H9 (cell line): Measurements from ENCODE around the gene LRP10. TPM values are rescaled to one million over a fixed set of nuclear protein-coding genes. Genes with fewer than 3 reads are reported as not detected.

Source experiments
- DNase-seq: peaks from one replicate; pipeline ENCODE4 v3.0.0-alpha.2; 2017
- H2AFZ ChIP-seq: one replicate; pipeline ENCODE4 v1.6.1; 2013; ENCODE audit warnings: mild to moderate bottlenecking, low read length, control low read depth, moderate library complexity
- H2AK5ac ChIP-seq: 2 replicates; pipeline ENCODE4 v1.6.1; 2013; ENCODE audit warnings: low read length, control low read depth, mixed read lengths; ENCODE audit not compliant: insufficient read length
- H2BK120ac ChIP-seq: one replicate; pipeline ENCODE4 v1.6.1; 2013; ENCODE audit warnings: low read depth, mild to moderate bottlenecking, low read length, control low read depth, inconsistent platforms; ENCODE audit not compliant: poor library complexity, severe bottlenecking
- H2BK12ac ChIP-seq: 2 replicates; pipeline ENCODE4 v1.6.1; 2013; ENCODE audit warnings: low read length, control low read depth, mixed read lengths, low read depth; ENCODE audit not compliant: insufficient read length
- H2BK15ac ChIP-seq: 2 replicates; pipeline ENCODE4 v1.6.1; 2013; ENCODE audit warnings: low read depth, low read length, control low read depth
- H2BK20ac ChIP-seq: one replicate; pipeline ENCODE4 v1.6.1; 2013; ENCODE audit warnings: low read depth, mild to moderate bottlenecking, low read length, control low read depth, inconsistent platforms; ENCODE audit not compliant: poor library complexity, severe bottlenecking
- H2BK5ac ChIP-seq: 2 replicates; pipeline ENCODE4 v1.6.1; 2013; ENCODE audit warnings: low read length, control low read depth, mixed read lengths; ENCODE audit not compliant: insufficient read length
- H3K14ac ChIP-seq: 2 replicates; pipeline ENCODE4 v1.6.1; 2013; ENCODE audit warnings: low read length, control low read depth; ENCODE audit not compliant: insufficient read depth
- H3K18ac ChIP-seq: 2 replicates; pipeline ENCODE4 v1.6.1; 2013; ENCODE audit warnings: low read depth, mild to moderate bottlenecking, mixed read lengths, low read length, control low read depth; ENCODE audit not compliant: insufficient read length
- H3K23ac ChIP-seq: 2 replicates; pipeline ENCODE4 v1.6.1; 2013; ENCODE audit warnings: low read length, control low read depth, mixed read lengths, low read depth; ENCODE audit not compliant: insufficient read length
- H3K23me2 ChIP-seq: 2 replicates; pipeline ENCODE4 v1.6.1; 2013; ENCODE audit warnings: low read depth, mild to moderate bottlenecking, mixed read lengths, low read length, control low read depth; ENCODE audit not compliant: insufficient read length, poor library complexity, severe bottlenecking
- H3K27ac ChIP-seq: 2 replicates; pipeline ENCODE4 v1.5.1; 2013; ENCODE audit warnings: low read length, control low read depth, mixed read lengths, low read depth; ENCODE audit not compliant: insufficient read length
- H3K27me3 ChIP-seq: 2 replicates; pipeline ENCODE4 v1.6.1; 2013; ENCODE audit warnings: low read length, control low read depth, inconsistent platforms; ENCODE audit not compliant: insufficient read depth
- H3K4ac ChIP-seq: 2 replicates; pipeline ENCODE4 v1.6.1; 2013; ENCODE audit warnings: low read depth, mild to moderate bottlenecking, control low read depth, inconsistent platforms, low read length, moderate library complexity
- H3K4me1 ChIP-seq: 2 replicates; pipeline ENCODE4 v1.6.1; 2013; ENCODE audit warnings: low read length, control low read depth, inconsistent platforms; ENCODE audit not compliant: insufficient read depth
- H3K4me2 ChIP-seq: 2 replicates; pipeline ENCODE4 v1.6.1; 2013; ENCODE audit warnings: low read length, control low read depth, mixed read lengths; ENCODE audit not compliant: insufficient read length, insufficient read depth
- H3K56ac ChIP-seq: 2 replicates; pipeline ENCODE4 v1.6.1; 2013; ENCODE audit warnings: low read depth, mild to moderate bottlenecking, mixed read lengths, low read length, control low read depth; ENCODE audit not compliant: insufficient read length
- H3K79me1 ChIP-seq: 2 replicates; pipeline ENCODE4 v1.6.1; 2013; ENCODE audit warnings: low read depth, mild to moderate bottlenecking, moderate library complexity, low read length, control low read depth, inconsistent platforms; ENCODE audit not compliant: insufficient read depth, poor library complexity, severe bottlenecking
- H3K79me2 ChIP-seq: 2 replicates; pipeline ENCODE4 v1.6.1; 2013; ENCODE audit warnings: low read length, control low read depth, inconsistent platforms; ENCODE audit not compliant: insufficient read depth
- H3K9ac ChIP-seq: 2 replicates; pipeline ENCODE4 v1.6.1; 2013; ENCODE audit warnings: low read length, control low read depth, mixed read lengths; ENCODE audit not compliant: insufficient read length; ENCODE audit errors: extremely low read depth
- H3K9me3 ChIP-seq: one replicate; pipeline ENCODE4 v1.6.1; 2013; ENCODE audit warnings: low read depth, low read length, inconsistent platforms; ENCODE audit not compliant: control insufficient read depth
- H3T11ph ChIP-seq: one replicate; pipeline ENCODE4 v1.6.1; 2013; ENCODE audit warnings: mild to moderate bottlenecking, low read length, control low read depth, inconsistent platforms
- H4K20me1 ChIP-seq: one replicate; pipeline ENCODE4 v1.6.1; 2013; ENCODE audit not compliant: control insufficient read depth, insufficient read length, insufficient read depth
- H4K5ac ChIP-seq: 2 replicates; pipeline ENCODE4 v1.6.1; 2013; ENCODE audit warnings: low read depth, mild to moderate bottlenecking, mixed read lengths, low read length, control low read depth; ENCODE audit not compliant: insufficient read length
- H4K8ac ChIP-seq: replicated peaks from 2 replicates; pipeline ENCODE4 v1.6.1; 2013; ENCODE audit warnings: low read length, control low read depth, mixed read lengths, low read depth; ENCODE audit not compliant: insufficient read length
- H4K91ac ChIP-seq: 2 replicates; pipeline ENCODE4 v1.6.1; 2013; ENCODE audit warnings: low read depth, mild to moderate bottlenecking, moderate library complexity, mixed read lengths, low read length, control low read depth; ENCODE audit not compliant: insufficient read length
- H3K27ac Mint-ChIP-seq, 3 experiments: 2 replicates in 2 of 3; 3 replicates in 1 of 3; pipeline ENCODE4 v1.8.0; 2020 to 2021; ENCODE audit warnings: mixed read lengths in 3 of 3, mild to moderate bottlenecking in 1 of 3, moderate library complexity in 1 of 3
- H3K27me3 Mint-ChIP-seq: 2 replicates; pipeline ENCODE4 v1.8.0; 2021; ENCODE audit warnings: low read depth, mild to moderate bottlenecking, moderate library complexity, mixed read lengths
- H3K36me3 Mint-ChIP-seq, 3 experiments: 2 replicates in 2 of 3; 3 replicates in 1 of 3; pipeline ENCODE4 v1.8.0; 2020 to 2021; ENCODE audit warnings: low read depth in 3 of 3, mixed read lengths in 3 of 3; ENCODE audit not compliant: insufficient read depth in 1 of 3
- H3K4me1 Mint-ChIP-seq, 2 experiments: 2 replicates each; pipeline ENCODE4 v1.8.0; 2020; ENCODE audit warnings: mixed read lengths in 2 of 2
- H3K4me3 Mint-ChIP-seq, 2 experiments: 2 replicates in 1 of 2; 3 replicates in 1 of 2; pipeline ENCODE4 v1.8.0; 2020 to 2021; ENCODE audit warnings: mild to moderate bottlenecking in 2 of 2, mixed read lengths in 2 of 2, moderate library complexity in 1 of 2
- H3K9me3 Mint-ChIP-seq, 2 experiments: 2 replicates in 1 of 2; 3 replicates in 1 of 2; pipeline ENCODE4 v1.8.0; 2020; ENCODE audit warnings: mild to moderate bottlenecking in 2 of 2, mixed read lengths in 2 of 2, moderate library complexity in 1 of 2
- CTCF ChIP-seq: fragments of 200-600 bp; sonication (generic); conservative IDR thresholded peaks from 3 replicates; pipeline ENCODE4 v1.8.0; 2021; ENCODE audit warnings: antibody characterized with exemption, mild to moderate bottlenecking
- WGBS: extraction: QIAGEN DNeasy Blood & Tissue Kit; methylation state at CpG from one replicate; pipeline ENCODE4 v1.1.7; 2013; ENCODE audit warnings: missing lambda C conversion rate, low lambda C conversion rate, mixed read lengths; ENCODE audit not compliant: insufficient read length; ENCODE audit errors: extremely low coverage; 5-methylcytosine and 5-hydroxymethylcytosine counted together
- total RNA-seq: library from RNA; stranded (reverse); gene quantifications from 2 replicates; pipeline ENCODE4 v1.2.1, GENCODE V29; 2021

LRP10 gene
- total RNA-seq, 1 experiment from 2014 or later = 13.3 TPM

DNA sequence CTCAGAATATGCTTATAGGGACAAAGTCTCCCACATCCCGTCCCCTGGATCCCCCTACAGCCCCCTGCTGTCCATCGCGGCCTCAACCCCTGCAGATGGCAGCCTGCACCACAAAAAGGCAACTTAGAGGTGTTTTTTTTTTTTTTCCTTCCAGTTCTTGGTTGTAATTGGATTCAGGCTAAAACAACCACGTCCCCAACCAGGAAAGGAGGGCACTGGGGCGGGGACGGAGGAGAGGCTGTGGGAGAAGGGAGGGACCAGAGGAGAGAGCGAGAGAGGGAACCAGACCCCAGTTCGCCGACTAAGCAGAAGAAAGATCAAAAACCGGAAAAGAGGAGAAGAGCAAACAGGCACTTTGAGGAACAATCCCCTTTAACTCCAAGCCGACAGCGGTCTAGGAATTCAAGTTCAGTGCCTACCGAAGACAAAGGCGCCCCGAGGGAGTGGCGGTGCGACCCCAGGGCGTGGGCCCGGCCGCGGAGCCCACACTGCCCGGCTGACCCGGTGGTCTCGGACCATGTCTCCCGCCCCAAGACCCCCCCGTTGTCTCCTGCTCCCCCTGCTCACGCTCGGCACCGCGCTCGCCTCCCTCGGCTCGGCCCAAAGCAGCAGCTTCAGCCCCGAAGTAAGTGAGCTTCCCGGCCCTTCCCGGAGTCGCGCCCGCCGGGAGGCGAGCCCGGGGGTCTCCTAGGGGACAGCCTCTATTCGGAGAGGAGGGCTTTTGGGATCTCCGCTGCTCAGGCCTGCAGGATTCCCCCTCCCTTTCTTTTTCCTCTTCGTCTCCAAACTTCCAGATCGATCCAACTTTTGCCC, 35.0 kb upstream of the LRP10 start, which contains the start of gene MMP14:
Gene MMP14, plus strand, starts transcription at position 285 of the 813 bp plus-strand sequence. Its CDS starts 233 bp downstream, at position 518.
- no peaks in the 10 kb centered on the region for H3K9me3 Mint-ChIP-seq
- peak within 1 kb of the TSS; percentile 81 for H3K4me2 ChIP-seq
- no peak within 1 kb of the TSS for H2BK15ac ChIP-seq
- H3K4me1 Mint-ChIP-seq = peaks cover 28 to 32% of the 10 kb centered on the region in 2 experiments
- peak within 1 kb of the TSS; percentile 88 to 99 (median 94) for H3K27ac Mint-ChIP-seq
- H4K91ac ChIP-seq = no peak within 1 kb of the TSS
- H3K56ac ChIP-seq = no peak within 1 kb of the TSS
- DNase-seq = peak; percentile 59
- H3K36me3 Mint-ChIP-seq = peaks cover 15 to 38% (median 27%) of the 10 kb centered on the region in 3 experiments; a peak in 6 of 7 replicates
- H3K4ac ChIP-seq = peak within 1 kb of the TSS; percentile 4; the same call in 1 of the 2 replicates
- no peaks in the 10 kb centered on the region for H4K20me1 ChIP-seq
- peaks cover 14% of the 10 kb centered on the region for H3K23me2 ChIP-seq
- H3K79me2 ChIP-seq = no peaks in the 10 kb centered on the region; the same call in 1 of the 2 replicates
- H3T11ph ChIP-seq = no peak within 1 kb of the TSS
- no peak within 1 kb of the TSS for H2BK5ac ChIP-seq
- peaks cover 9% of the 10 kb centered on the region; the same call in 1 of the 2 replicates for H3K4me1 ChIP-seq
- no peak within 1 kb of the TSS for H2BK20ac ChIP-seq
- H4K8ac ChIP-seq = no peak within 1 kb of the TSS
- H3K14ac ChIP-seq = peak within 1 kb of the TSS; percentile 95
- no peaks in the 10 kb centered on the region for H3K27me3 ChIP-seq
- peak within 1 kb of the TSS; percentile 95 to 99 for H3K4me3 Mint-ChIP-seq
- no peaks in the 10 kb centered on the region for H3K79me1 ChIP-seq
- no peak within 1 kb of the TSS for H2AK5ac ChIP-seq
- peak; percentile 41; the same call in 2 of the 3 replicates for TF ChIP-seq CTCF
- no peak within 1 kb of the TSS for H4K5ac ChIP-seq
- H3K9me3 ChIP-seq = no peaks in the 10 kb centered on the region
- H3K27me3 Mint-ChIP-seq = no peaks in the 10 kb centered on the region
- H3K27ac ChIP-seq = peak within 1 kb of the TSS; percentile 15
- no peak within 1 kb of the TSS for H2BK12ac ChIP-seq
- H3K18ac ChIP-seq = peak within 1 kb of the TSS; percentile 94
- H2AFZ ChIP-seq = no peak within 1 kb of the TSS
- no peak within 1 kb of the TSS for H3K23ac ChIP-seq
- H2BK120ac ChIP-seq = no peak within 1 kb of the TSS
- WGBS = no CpG with 5 or more reads among the region's 46 CpGs
- peak within 1 kb of the TSS; percentile 87 for H3K9ac ChIP-seq
